Liver (tissue), 9 donors: ENCODE data around the gene ZDHHC14. TPM values are rescaled to one million over a fixed set of nuclear protein-coding genes. Genes with fewer than 3 reads are reported as not detected.

Source experiments
- DNase-seq: peaks from one replicate; pipeline ENCODE4 v3.0.0-alpha.2; 2017; ENCODE audit warnings: low spot score
- H3K27ac ChIP-seq, 2 donors: one replicate each; pipeline ENCODE4 v1.7.0; 2013; ENCODE audit warnings: inconsistent platforms in 2 of 2, low read length in 2 of 2, control low read depth in 1 of 2, low read depth in 1 of 2, mild to moderate bottlenecking in 1 of 2
- H3K27me3 ChIP-seq, 4 donors: one replicate each; pipeline versions ENCODE4 v1.6.1 to v1.7.0; 2013; ENCODE audit warnings: low read length in 3 of 4, inconsistent platforms in 1 of 4, mild to moderate bottlenecking in 1 of 4, moderate library complexity in 1 of 4; ENCODE audit not compliant: control insufficient read depth in 4 of 4, insufficient read depth in 4 of 4
- H3K36me3 ChIP-seq, 4 donors: one replicate each; pipeline versions ENCODE4 v1.6.1 to v1.7.0; 2013; ENCODE audit warnings: low read length in 3 of 4, mild to moderate bottlenecking in 3 of 4, low read depth in 1 of 4, moderate library complexity in 1 of 4; ENCODE audit not compliant: control insufficient read depth in 4 of 4, insufficient read depth in 3 of 4
- H3K4me1 ChIP-seq, 4 donors: one replicate each; pipeline versions ENCODE4 v1.6.1 to v1.7.0; 2013; ENCODE audit warnings: low read length in 3 of 4, mild to moderate bottlenecking in 3 of 4, moderate library complexity in 1 of 4; ENCODE audit not compliant: control insufficient read depth in 4 of 4, insufficient read depth in 4 of 4
- H3K4me3 ChIP-seq, 3 donors: one replicate each; pipeline versions ENCODE4 v1.6.1 to v1.7.0; 2013; ENCODE audit warnings: low read length in 3 of 3, control low read depth in 1 of 3, low read depth in 1 of 3, mild to moderate bottlenecking in 1 of 3
- H3K9ac ChIP-seq, 2 donors: one replicate each; pipeline ENCODE4 v1.7.0; 2013; ENCODE audit warnings: low read length in 2 of 2, mild to moderate bottlenecking in 2 of 2, moderate library complexity in 2 of 2, control low read depth in 1 of 2, low read depth in 1 of 2
- H3K9me3 ChIP-seq, 4 donors: one replicate each; pipeline versions ENCODE4 v1.6.1 to v1.7.0; 2013; ENCODE audit warnings: low read length in 3 of 4; ENCODE audit not compliant: control insufficient read depth in 4 of 4
- ATF3 ChIP-seq: IDR thresholded peaks from 2 replicates; pipeline ENCODE4 v1.6.1; 2016; ENCODE audit warnings: antibody characterized with exemption
- CTCF ChIP-seq: fragments of 150-350 bp; IDR thresholded peaks from 2 replicates; pipeline ENCODE4 v1.5.1; 2017; ENCODE audit warnings: improper control_type of control experiment, low read depth, low read length; ENCODE audit not compliant: missing input control
- EGR1 ChIP-seq, 2 donors: IDR thresholded peaks; 2 replicates each; pipeline ENCODE4 v1.6.1; 2016 to 2018; ENCODE audit warnings: antibody characterized with exemption in 2 of 2, low read depth in 2 of 2
- FOXA1 ChIP-seq: IDR thresholded peaks from 2 replicates; pipeline ENCODE4 v1.6.1; 2016; ENCODE audit warnings: antibody characterized with exemption
- FOXA2 ChIP-seq: IDR thresholded peaks from 2 replicates; pipeline ENCODE4 v1.6.1; 2016; ENCODE audit warnings: antibody characterized with exemption
- HNF4A ChIP-seq, 2 donors: conservative IDR thresholded peaks; 2 replicates each; pipeline ENCODE4 v1.6.1; 2016; ENCODE audit warnings: antibody characterized with exemption in 2 of 2, mild to moderate bottlenecking in 2 of 2
- HNF4G ChIP-seq: IDR thresholded peaks from 2 replicates; pipeline ENCODE4 v1.6.1; 2016; ENCODE audit warnings: antibody characterized with exemption
- JUND ChIP-seq, 2 donors: IDR thresholded peaks; 2 replicates each; pipeline ENCODE4 v1.6.1; 2016; ENCODE audit warnings: antibody characterized with exemption in 2 of 2
- MAX ChIP-seq: IDR thresholded peaks from 2 replicates; pipeline ENCODE4 v1.6.1; 2016; ENCODE audit warnings: antibody characterized with exemption
- RAD21 ChIP-seq, 2 donors: IDR thresholded peaks; 2 replicates each; pipeline ENCODE4 v1.6.1; 2016; ENCODE audit warnings: antibody characterized with exemption in 2 of 2, mild to moderate bottlenecking in 2 of 2
- REST ChIP-seq: IDR thresholded peaks from 2 replicates; pipeline ENCODE4 v1.6.1; 2016; ENCODE audit warnings: antibody characterized with exemption, mild to moderate bottlenecking
- RXRA ChIP-seq, 2 donors: IDR thresholded peaks; 2 replicates each; pipeline ENCODE4 v1.6.1; 2017 to 2018; ENCODE audit warnings: antibody characterized with exemption in 2 of 2, mild to moderate bottlenecking in 1 of 2
- SP1 ChIP-seq: IDR thresholded peaks from 2 replicates; pipeline ENCODE4 v1.6.1; 2018; ENCODE audit warnings: antibody characterized with exemption, mild to moderate bottlenecking
- TAF1 ChIP-seq: conservative IDR thresholded peaks from 2 replicates; pipeline ENCODE4 v1.6.1; 2016; ENCODE audit warnings: antibody characterized with exemption, mild to moderate bottlenecking
- YY1 ChIP-seq: IDR thresholded peaks from 2 replicates; pipeline ENCODE4 v1.6.1; 2016; ENCODE audit warnings: antibody characterized with exemption, mild to moderate bottlenecking
- ZBTB33 ChIP-seq: IDR thresholded peaks from 2 replicates; pipeline ENCODE4 v1.6.1; 2016; ENCODE audit warnings: antibody characterized with exemption
- WGBS: extraction: QIAGEN DNeasy Blood & Tissue Kit; methylation state at CpG from one replicate; pipeline ENCODE4 v1.1.7; 2013; 5-methylcytosine and 5-hydroxymethylcytosine counted together
- polyA plus RNA-seq, 2 donors: library from polyadenylated mRNA; stranded (reverse) in 1 of 2; unstranded in 1 of 2; fragments of 200-250 nt in 1 of 2; fragments of >200 nt in 1 of 2; fragmentation: Nextera tagmentation in 1 of 2; extraction: Ambion mirVana in 1 of 2; gene quantifications; one replicate each; pipeline versions ENCODE4 v1.2.1 to v1.2.3, GENCODE V29; 2013 to 2015
- total RNA-seq, 2 donors: library from RNA; depleted of rRNA; stranded (reverse); fragments of >200 nt; gene quantifications; one replicate each; pipeline ENCODE4 v1.2.3, GENCODE V29; 2014
- donor health status: healthy.
- donor health status: healthy.
- donor health status: healthy.
- donor health status: healthy.
- donor health status: healthy.

Gene ZDHHC14
- total and polyA plus RNA-seq, 4 donors, result 4.4 to 11.7 (median 8.4) TPM

GRCh38 chr6:157443066-157443800, 62.2 kb downstream of the ZDHHC14 start (continued):
- TF ChIP-seq MAX (no peak), JUND (IDR thresholded peaks at IDR 0.05) (no peak), FOXA1 (no peak), EGR1 (IDR thresholded peaks at IDR 0.05; ENCODE audit: low read depth in 2 of 2) (no peak), SP1 (no peak), HNF4G (no peak), CTCF (no peak)

GRCh38 chr6:157445277-157446009, 64.5 kb downstream of the ZDHHC14 start:
- no peak overlapping the region for H3K4me3 ChIP-seq

More at GRCh38 chr6:157445277-157446009, 64.5 kb downstream of the ZDHHC14 start:
- WGBS, result 87% methylated on average over 10 of the region's 10 CpGs
- no peaks in the 10 kb centered on the region for H3K9me3 ChIP-seq
- H3K27me3 ChIP-seq, result no peaks in the 10 kb centered on the region
- no peaks in the 10 kb centered on the region for H3K36me3 ChIP-seq
- no peak for TF ChIP-seq RXRA (IDR thresholded peaks at IDR 0.05)
- no peak for TF ChIP-seq REST
- no peak for TF ChIP-seq CTCF
- TF ChIP-seq TAF1, result no peak
- no peak for TF ChIP-seq JUND (IDR thresholded peaks at IDR 0.05)
- no peak for TF ChIP-seq FOXA2
- no peak for TF ChIP-seq YY1
- no peak for TF ChIP-seq ATF3
- TF ChIP-seq ZBTB33, result no peak
- no peak for TF ChIP-seq HNF4A (conservative IDR thresholded peaks at IDR 0.05)
- TF ChIP-seq FOXA1, result no peak
- TF ChIP-seq MAX, result no peak
- TF ChIP-seq EGR1 (IDR thresholded peaks at IDR 0.05; ENCODE audit: low read depth in 2 of 2), result no peak
- no peak for TF ChIP-seq RAD21 (IDR thresholded peaks at IDR 0.05)
- no peak for DNase-seq
- peaks cover 0 to 6% (median under 1%) of the 10 kb centered on the region in 4 donors for H3K4me1 ChIP-seq
- H3K9ac ChIP-seq, result no peak overlapping the region
- H3K27ac ChIP-seq, result peak overlapping the region in 1 of 2 donors; percentile 29
